Cardiac septum (tissue), 1 donor: Measurements from ENCODE around the gene AGBL1. TPM values are rescaled to one million over a fixed set of nuclear protein-coding genes. Genes with fewer than 3 reads are reported as not detected.
"Not testable (repeated sequence)": the region's sequence is repeated elsewhere in the genome, so short reads cannot be mapped to it uniquely, and the experiment has no call there.

Source experiments
- DNase-seq: peaks from one replicate; pipeline ENCODE4 v3.0.0-alpha.2; 2020; ENCODE audit warnings: low spot score
- intact Hi-C: fragments of 100-400 bp; cut with DNase I; formaldehyde crosslinking; loops from one replicate; pipeline ENCODE4 v1.14.0; 2022
- total RNA-seq: library from RNA; stranded (reverse); fragmentation: NEBNext Ultra II Directional; extraction: Animal tissue kit (Norgen Biotek cat#: 25700); gene quantifications from one replicate; pipeline ENCODE4 v1.2.1, GENCODE V29; 2021
- donor health status: DM: no; HTN: no; CAD: no.

The AGBL1 gene
- total RNA-seq, 1 donor from 2014 or later: 0.19 TPM

- intact Hi-C loops: loop anchor here (10.0 kb wide), 2 partner anchors 293 to 577 kb away; no protein-coding TSS in a partner anchor
- DNase-seq: no peak
Observed at GRCh38 chr15:86917361-86917671, 837.6 kb downstream of the AGBL1 start.

DNA sequence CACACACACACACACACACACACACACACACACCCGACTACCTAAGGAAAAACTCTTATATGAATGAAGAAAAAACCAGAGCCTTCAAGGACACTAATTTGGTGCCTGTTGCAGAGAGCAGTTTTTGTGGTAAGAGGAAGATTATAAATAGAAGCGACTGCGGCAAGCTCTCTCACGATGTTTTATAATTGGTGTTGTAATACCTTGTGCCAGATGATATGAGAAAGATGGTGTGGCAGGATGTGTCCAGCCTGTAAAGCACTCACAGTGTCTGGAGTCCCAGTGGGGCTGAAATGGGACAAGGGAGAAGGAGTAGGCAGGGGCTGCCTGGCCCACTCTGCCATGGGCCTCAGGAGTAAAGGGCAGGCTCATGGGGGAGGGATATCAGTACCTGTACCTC, 839.9 kb downstream of the AGBL1 start:
- intact Hi-C loops: loop anchor here (10.0 kb wide), 2 partner anchors 295 to 575 kb away; no protein-coding TSS in a partner anchor
- no peak for DNase-seq

- no peak for DNase-seq
- intact Hi-C loops: no loop called here
Observed at GRCh38 chr15:86929461-86929860, 849.8 kb downstream of the AGBL1 start.

DNA sequence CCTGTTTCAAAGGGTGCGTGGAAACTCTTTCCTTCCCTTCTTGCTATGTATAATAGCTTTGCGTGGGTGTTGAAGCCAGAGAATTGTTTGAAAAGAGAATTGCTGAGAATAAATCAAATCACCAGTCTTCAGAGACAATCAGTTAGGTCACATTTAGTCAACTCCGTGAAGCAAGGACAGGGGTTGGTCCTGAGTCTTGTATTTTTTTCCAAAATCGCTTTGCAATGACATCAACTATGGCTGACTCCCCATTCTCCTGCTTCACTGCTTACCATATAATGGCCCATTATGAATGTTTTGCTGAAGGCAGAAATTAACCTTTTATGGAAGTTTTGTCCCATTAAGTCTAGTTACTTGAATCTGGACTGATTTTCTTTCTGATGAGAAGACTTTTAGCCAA, 852.8 kb downstream of the AGBL1 start:
- no peak for DNase-seq
- intact Hi-C loops: no loop called here

DNA sequence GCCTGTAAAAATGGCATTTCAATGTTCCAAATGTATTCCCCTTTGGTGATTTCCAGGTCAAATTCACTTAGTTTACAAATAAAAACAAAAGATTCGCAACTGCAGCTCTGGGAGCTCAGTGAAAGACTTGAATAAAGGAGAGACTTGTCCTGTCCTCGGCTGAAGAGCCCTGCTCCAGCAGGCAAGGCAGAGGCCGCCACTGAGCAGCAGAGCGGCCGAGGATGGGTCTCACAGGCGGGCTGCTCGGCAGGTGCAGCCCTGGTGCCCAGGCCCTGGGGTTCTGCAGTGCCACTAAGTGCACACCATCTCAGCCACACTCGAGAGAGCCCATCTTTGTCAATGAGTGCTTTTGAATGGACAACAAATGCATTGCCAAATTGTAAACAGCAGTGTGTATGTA, 856.2 kb downstream of the AGBL1 start:
- DNase-seq: no peak
- intact Hi-C loops: no loop called here

DNA sequence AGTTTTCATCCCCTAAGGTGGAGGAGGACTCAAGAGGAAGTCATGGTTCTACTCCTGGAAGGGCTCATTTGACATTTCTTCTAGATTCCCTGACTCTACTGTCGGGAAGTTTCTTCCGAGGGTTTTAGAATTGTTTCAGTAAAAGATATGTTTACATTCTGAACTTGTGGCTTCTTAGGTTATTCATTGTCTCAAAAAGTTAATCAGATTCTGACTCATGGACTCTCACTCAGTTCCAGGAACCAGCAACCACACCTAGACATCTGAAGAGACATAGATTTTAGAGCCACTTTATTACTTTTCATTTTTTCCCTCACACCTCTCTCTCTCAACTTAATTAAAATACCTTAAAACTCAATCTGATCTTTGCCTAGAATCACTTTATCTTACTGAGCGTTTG, 862.6 kb downstream of the AGBL1 start:
- intact Hi-C loops: no loop called here
- no peak for DNase-seq

GRCh38 chr15:86948719-86949118, 869.0 kb downstream of the AGBL1 start:
- DNase-seq: no peak
- intact Hi-C loops: no loop called here

DNA sequence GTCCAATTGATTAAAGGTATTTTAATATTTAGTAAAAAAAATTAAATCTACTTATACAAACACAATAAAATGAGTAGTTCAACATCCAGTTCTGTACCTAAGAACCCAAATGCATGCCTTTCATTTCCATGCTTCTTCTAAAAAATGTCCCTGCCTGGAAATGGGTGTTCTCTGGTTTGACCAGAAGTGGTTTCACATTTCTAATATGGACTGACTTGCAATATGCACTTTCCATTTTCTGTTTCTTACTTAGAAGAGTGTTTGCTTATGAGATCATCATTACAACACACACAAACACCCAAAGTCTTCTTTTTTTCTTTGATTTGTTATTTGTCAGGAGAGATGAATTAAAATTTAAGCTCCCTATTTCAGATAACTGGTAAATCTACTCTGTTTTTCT, 879.6 kb downstream of the AGBL1 start:
- intact Hi-C loops: no loop called here
- DNase-seq: no peak

- intact Hi-C loops: no loop called here
- no peak for DNase-seq
Observed at GRCh38 chr15:86961669-86962068, 882.0 kb downstream of the AGBL1 start.

DNA sequence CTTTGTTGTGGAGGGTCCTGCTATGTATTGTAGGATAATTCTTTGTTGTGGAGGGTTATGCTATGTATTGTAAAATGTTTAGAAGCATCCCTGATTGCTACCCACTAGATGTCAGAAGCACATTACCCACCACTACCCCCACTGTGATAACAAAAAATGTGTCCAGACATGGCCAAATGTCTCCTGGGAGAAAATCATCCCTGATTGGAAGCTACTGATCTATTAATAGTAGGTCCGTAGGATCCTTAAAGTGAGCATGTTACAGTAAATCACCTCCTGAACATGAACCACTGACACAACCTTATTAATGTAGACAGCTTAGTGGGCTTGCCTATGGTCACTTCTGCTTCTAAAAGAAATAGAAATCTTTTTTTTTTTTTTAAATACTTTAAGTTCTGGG, 884.6 kb downstream of the AGBL1 start:
- no peak for DNase-seq
- intact Hi-C loops: no loop called here

DNA sequence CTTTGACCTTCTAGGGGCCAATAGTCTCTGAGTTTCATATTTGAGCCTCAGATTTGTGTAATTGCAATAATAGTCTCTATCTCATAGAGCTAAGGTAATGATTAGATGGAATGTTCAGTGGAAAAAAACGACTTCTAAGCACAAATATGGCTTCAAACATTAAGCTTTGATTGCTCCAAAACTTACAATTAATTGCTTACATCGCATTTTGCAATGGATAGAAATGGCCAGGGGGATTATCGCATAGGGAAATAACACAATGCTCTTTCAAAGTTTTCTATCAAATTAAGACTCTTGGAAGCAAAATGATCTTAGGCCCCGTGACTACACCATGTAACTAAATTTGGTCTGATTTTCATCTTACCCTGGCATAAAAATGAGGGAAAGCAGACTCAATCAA, 888.6 kb downstream of the AGBL1 start:
- intact Hi-C loops: no loop called here
- no peak for DNase-seq

DNA sequence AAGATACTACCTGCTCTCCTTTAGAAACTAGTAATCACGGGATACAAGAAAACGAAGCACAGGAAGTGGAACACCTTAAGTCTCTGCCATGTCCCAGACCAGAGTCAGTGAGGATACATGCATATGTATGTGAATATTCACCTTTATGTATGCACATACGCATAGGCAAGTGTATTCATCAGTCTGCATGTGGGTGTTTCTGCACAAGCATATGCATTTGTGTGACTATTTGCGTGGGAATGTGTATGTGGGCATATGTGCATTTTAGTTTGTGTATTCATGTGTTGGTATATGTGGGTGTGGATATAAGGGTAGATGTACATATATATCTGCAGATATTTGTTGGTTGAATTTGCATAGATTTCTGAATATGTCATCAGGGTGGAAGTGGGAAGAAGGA, 889.7 kb downstream of the AGBL1 start:
- intact Hi-C loops: no loop called here
- no peak for DNase-seq

- intact Hi-C loops: no loop called here
- no peak for DNase-seq
Observed at GRCh38 chr15:86973284-86973844, 893.7 kb downstream of the AGBL1 start.

DNA sequence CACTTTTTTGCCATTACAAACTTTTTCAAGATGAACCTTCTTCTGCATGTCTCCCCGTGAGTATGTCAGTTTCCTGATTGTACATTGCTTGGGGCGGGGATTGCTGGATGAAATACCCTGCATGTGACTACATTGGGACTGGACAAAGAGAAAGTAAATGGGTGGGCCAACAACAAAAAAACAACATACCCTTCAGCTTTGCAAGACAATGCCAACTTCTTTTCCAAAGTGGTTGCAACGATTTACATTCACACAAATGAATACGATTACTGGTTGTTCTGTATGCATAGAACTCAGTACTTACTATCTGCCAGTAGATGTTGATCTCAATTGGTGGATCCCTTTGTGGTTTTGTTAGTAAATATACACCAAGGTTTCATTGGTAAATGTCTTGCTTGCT, 908.4 kb downstream of the AGBL1 start:
- no peak for DNase-seq
- intact Hi-C loops: no loop called here

DNA sequence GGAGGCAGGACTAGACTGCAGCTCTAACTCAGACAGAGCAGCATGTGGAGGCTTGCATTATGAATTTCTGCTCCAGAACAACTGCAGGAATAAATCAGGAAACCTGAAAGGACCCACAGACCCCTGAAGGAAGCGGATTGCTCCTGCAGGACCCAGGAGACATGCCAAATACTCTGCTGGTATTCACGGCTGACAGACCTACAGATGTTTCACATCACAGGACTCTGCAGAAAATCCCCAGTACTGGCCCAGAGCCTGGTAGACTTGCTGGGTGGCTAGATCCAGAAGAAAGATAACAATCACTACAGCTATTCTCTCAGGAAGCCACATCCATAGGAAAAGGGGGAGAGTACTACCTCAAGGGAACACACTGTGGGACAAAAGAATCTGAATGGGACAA, 942.1 kb downstream of the AGBL1 start:
- no peak for DNase-seq
- intact Hi-C loops: no loop called here

GRCh38 chr15:87031540-87032230, 952.0 kb downstream of the AGBL1 start:
- no peak for DNase-seq
- intact Hi-C loops: no loop called here

GRCh38 chr15:87032295-87032694, 952.6 kb downstream of the AGBL1 start:
- intact Hi-C loops: no loop called here
- DNase-seq: no peak

- DNase-seq: no peak
- intact Hi-C loops: no loop called here
Observed at GRCh38 chr15:87033056-87033455, 953.4 kb downstream of the AGBL1 start.

GRCh38 chr15:87034886-87035285, 955.2 kb downstream of the AGBL1 start:
- intact Hi-C loops: no loop called here
- DNase-seq: no peak

DNA sequence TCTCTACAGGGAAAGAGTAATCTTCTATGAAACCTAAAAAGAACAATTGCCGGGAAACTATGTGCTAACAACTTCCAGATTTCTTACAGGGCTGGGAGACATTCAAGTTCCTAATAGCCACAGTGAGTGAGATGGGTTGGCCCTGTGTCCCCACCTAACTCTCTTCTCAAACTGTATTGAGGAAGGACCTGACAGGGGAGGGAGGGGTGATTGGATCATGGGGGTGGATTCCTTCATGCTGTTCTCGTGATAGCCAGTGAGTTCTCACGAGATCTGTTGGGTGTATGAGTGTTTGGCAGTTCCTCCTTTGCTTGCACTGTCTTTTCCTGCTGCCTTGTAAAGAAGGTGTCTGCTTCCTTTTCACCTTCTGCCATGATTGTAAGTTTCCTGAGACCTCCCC, 958.7 kb downstream of the AGBL1 start:
- no peak for DNase-seq
- intact Hi-C loops: no loop called here

GRCh38 chr15:87042619-87043018, 962.9 kb downstream of the AGBL1 start:
- intact Hi-C loops, DNase-seq: not testable (repeated sequence)

DNA sequence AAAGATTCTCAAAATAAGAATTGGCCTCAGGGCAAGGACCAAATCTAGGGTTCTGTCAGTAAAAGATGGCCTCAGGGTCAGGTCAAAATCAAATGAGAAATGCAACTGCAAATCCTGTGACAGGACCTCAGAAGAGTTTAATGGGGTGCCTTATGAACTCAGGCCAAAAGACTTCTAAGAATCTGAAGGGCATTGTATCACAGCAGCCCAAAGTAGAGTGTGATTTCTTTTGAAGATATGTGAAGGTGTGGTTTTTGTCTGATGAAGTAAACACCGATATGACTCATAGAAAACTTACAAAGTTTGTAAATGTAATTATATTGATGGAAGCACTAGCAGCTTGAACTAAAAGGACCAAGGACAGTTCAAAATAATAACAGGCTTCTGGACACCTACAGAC, 966.1 kb downstream of the AGBL1 start:
- intact Hi-C loops: no loop called here
- no peak for DNase-seq
